Skin of body (tissue), 2 donors: ENCODE data around the gene HSH2D. TPM values are rescaled to one million over a fixed set of nuclear protein-coding genes. Genes with fewer than 3 reads are reported as not detected.
"Not testable (repeated sequence)": the region's sequence is repeated elsewhere in the genome, so short reads cannot be mapped to it uniquely, and the experiment has no call there.

ENCODE experiments used
- DNase-seq: peaks from one replicate; lab custom pipeline; 2025; lab: John Stamatoyannopoulos, UW
- total RNA-seq: library from RNA; depleted of rRNA; stranded (reverse); fragments of >200 nt; gene quantifications from one replicate; pipeline ENCODE4 v1.2.3, GENCODE V29; 2014

HSH2D gene, protein sequence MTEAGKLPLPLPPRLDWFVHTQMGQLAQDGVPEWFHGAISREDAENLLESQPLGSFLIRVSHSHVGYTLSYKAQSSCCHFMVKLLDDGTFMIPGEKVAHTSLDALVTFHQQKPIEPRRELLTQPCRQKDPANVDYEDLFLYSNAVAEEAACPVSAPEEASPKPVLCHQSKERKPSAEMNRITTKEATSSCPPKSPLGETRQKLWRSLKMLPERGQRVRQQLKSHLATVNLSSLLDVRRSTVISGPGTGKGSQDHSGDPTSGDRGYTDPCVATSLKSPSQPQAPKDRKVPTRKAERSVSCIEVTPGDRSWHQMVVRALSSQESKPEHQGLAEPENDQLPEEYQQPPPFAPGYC
- total RNA-seq: 0.79 TPM

DNA sequence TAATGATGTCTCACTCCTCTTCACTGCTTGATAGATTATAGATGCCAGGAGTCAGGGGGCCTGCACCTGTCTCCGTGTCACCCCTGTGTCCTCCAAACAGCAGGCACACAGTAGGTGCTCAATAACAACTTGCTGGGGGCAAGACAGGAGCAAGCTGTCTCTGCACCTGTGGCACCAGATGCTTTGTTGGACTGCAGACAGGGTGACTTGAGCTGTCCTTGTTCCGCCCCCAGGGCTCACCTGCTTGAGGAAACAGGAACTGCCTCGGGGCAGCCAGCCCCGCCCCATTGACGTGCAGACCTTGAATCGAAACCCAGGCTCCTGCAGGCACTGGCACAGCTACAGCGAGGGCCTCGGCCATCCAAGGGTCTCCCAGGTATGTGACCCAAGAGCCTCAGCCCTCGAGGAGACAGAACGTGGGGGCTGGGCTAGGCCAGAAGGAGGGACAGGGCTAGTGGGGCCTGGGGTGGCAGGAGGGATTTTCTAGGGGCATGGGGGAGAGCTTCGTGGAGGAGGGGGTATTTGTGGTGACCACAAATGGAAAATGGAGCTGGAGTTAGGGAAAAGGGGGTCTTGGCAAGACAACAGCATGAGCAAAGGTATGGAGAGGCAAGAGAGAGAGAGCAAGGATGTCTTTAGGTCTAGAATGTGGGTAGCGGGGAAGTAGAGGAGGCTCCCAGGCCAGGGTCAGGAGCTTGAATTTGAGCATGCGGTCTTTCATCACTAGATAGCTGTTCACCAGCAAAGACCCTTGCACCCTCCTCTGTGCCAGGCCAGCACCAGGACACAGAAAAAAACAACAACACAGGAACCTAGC, at the start of gene HSH2D:
HSH2D (plus strand) TSS at position 287 of the 817 bp plus-strand sequence. CDS start 5,066 bp downstream, outside the sequence.
- DNase-seq: no peak

DNA sequence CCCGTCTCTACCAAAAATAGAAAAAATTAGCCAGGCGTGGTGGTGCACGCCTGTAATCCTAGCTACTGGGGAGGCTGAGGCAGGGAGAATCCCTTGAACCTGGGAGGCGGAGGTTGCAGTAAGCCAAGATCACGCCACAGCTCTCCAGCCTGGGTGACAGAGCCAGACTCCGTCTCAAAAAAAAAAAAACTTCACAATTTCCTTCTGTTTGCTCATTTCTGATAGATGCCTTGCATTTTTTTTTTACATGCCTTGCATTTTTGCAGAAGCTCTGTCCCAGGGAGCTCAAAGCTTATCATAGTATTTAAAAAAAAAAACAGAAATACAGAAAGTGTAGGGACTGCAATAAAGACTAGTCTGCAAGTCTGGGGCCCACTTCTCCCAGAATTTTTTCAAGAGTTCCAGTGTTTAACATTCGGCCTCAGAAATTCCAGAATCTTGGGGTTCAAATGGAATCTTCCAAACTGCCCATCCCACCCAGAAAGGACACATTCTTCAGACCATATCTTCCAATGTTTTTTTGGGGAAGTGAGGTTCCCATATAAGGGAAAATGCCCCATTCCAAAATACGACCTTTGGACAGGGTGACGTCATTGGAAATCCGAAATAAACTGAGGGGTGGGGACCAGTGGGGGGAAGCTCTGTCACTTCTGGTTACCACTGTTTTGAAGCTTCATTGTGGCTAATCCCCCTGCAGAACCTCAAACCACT, 49.0 kb upstream of the HSH2D start:
- DNase-seq: no peak

DNA sequence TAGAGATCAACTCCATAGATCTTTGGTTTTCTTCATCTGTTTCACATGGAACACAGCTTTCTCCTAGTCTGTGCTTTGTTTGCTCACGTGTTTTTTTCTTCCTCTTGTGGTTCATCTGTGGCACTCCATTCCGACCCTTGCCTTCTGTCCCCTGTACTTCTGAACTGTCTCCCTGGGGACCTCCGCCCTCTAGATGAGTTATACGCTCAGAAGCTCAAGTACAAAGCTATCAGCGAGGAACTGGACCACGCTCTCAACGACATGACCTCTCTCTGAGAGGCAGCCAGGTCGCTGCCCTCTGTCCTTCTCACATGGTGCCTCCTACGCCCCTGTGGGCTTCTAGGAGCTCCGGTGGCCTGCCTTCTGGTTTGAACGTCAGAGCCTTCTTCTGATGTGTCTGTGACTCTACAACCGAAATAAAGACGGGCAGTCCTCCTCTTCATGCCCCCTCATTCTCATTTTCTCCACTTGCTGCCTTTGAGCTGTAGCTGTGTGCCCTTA, 48.4 kb upstream of the HSH2D start:
- DNase-seq: no peak

DNA sequence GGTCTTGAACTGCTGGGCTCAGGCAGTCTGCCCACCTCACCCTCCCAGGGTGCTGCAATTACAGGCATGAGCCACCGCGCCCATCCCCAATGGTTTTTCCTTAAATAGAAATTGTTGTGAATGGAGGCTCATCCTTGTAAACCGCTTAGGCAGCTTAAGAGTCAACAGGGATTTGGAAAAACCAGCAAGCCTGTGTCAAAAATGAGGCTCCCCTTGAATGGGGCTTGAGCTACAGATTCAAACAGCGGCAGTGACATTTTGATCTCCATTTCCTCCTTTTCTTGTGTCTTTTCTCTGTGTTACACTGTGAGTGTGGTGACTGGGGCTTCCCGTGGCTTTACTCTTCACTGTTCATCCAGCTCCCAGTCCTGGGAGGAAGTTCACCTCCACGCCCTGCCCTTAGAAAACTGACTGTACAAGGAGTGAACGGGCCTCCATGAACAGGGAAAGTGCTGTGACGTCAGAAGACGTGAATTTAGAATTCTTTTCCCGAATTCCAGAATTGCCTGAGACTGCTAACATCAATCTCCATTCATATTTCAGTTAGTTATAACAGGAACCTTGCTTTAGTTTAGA, 47.1 kb upstream of the HSH2D start:
- no peak for DNase-seq

DNA sequence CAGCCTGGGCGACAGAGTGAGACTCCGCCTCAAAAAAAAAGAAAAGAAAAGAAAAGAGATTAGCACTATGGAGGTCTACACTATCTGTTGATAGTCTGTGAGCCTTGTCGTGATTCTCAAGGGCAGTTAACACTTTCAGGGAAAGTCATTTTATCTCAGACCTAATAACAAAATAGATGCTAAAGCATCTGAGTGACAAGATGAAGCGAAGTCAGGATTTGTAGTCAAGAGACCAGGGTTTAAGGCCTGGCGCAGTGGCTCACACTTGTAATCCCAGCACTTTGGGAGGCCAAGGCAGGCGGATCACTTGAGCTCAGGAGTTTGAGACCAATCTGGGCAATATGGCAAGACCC, 45.1 kb upstream of the HSH2D start:
- no peak for DNase-seq

DNA sequence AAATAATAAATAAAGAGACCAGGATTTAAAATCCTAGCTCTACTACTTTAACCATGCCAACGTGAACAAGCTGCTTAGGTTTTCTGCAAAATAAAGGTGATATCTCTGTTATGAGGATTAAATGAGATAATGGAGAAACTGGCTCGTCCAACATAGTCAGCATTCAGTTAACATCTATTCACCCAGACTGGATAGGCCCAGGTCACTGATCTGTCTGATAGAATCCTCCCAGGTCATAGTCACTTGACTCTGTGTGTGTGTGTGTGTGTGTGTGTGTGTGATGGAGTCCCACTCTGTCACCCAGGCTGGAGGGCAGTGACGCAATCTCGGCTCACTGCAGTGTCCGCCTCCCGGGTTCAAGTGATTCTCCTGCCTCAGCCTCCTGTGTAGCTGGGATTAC, 44.7 kb upstream of the HSH2D start:
- no peak for DNase-seq

DNA sequence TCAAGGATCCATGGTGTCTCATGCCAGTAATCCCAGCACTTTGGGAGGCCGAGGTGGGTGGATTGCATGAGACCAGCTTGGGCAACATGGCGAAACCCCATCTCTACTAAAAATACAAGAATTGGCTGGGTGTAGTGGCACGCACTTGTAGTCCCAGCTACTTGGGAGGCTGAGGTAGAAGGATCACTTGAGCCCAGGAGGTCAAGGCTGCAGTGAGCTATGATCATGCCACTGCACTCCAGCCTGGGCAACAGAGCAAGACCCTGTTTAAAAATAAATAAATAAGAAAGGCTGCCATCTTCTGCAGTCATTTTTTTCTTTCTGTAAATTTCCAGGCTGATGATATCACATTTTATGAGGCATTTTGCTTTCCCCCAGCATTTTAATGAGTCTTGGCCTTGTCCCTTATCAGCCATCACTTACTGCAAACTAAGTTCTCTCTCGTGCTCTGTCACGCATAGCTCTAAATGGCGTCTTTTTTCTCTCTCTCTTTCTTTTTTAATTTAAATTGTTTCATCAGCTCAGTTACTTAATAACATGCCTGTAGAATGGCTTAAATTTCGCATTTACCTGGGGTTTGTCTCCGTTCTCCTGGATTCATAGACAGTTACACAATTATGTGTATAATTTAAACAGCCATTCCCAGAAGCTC, 44.0 kb upstream of the HSH2D start:
- DNase-seq: not testable (repeated sequence)

DNA sequence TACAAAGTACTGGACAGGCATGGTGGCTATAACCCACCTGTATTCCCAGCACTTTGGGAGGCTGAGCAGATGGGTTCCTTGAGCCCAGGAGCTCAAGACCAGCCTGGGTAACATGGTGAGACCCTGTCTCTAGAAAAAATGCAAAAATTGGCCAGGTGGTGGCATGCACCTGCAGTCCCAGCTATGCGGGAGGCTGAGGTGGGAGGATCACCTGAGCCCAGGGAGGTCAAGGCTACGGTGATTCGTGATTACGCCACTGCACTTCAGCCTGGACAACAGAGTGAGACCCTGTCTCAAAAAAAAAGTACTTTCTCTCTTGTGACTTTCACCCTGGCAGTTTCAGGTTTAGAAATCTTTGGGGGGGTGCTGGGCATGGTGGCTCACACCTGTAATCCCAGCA, 43.0 kb upstream of the HSH2D start:
- no peak for DNase-seq

DNA sequence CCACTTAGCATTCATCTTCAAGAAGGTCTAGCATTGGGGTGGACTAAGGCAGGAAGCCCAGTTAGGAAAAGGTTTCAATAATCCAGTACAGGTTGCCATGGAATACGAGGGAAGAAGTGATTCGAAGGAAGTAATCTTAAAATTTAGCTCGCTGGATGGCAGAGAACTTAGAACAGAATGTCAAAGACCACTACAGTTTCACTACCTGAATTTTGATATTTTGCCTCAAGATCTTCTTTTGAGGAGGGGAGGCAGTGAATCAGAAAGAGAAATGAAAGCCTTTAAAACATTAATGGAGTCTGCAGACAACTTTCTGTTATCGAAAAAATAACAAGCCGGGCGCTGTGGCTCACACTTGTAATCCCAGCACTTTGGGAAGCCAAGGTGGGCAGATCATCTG, 38.8 kb upstream of the HSH2D start:
- no peak for DNase-seq

DNA sequence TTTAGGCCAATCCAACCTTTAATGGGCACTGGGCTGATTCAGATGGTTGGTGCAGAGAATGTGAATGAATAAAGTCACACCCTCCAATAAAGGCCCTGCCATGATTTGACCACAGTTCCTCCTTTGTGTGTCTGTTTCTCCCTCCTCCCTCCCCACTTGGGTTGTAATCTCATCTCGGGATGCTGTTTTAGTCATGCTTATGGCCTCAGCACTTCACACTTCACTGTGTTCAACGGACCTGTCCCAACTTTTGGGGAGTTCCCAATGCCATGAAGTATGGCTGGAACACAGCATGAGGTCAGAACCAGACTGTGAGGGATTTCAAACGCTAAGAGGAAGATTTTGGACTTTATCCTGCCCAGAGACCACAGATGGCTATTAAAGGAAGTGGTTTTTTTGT, 37.4 kb upstream of the HSH2D start:
- DNase-seq: no peak

DNA sequence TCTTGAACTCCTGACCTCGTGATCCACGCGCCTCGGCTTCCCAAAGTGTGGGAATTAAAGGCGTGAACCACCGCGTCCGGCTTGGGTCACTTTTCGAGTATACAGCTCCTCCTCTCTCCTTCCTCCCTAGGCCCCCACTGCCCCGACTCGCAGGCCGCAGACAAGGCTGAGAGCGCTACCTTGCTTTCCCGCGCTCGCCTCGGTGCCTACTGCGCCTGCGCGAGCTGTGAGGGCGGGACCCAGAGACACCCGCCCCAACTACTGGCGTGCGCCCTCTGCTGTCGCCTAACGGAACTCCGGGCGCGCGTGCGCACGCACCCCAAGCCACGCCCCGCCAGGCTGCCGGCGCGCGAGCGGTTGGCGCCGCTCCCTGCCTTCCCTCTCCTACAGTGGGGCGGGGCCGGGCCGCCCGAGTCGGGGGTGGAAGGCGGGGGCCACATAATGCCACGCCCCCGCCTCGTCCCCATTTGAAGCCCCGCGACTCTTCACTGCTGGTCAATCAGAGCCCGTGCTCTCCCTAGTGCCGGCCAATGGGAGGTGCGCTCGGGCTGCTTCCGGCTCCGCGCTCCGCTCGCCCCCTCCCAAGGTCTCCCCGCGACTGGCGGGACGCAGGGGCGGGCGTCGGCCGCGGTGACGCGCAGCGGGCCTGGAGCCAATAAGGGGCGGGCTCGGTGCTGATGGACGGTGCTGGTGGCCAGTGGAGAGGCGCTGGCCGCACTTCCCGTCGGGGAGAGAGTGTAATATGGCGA, 32.2 kb upstream of the HSH2D start, which contains the start of gene RAB8A:
RAB8A (plus strand) TSS at position 730 of the 749 bp plus-strand sequence; CDS start at position 743, 13 bp downstream.
- DNase-seq: peak; percentile 99

DNA sequence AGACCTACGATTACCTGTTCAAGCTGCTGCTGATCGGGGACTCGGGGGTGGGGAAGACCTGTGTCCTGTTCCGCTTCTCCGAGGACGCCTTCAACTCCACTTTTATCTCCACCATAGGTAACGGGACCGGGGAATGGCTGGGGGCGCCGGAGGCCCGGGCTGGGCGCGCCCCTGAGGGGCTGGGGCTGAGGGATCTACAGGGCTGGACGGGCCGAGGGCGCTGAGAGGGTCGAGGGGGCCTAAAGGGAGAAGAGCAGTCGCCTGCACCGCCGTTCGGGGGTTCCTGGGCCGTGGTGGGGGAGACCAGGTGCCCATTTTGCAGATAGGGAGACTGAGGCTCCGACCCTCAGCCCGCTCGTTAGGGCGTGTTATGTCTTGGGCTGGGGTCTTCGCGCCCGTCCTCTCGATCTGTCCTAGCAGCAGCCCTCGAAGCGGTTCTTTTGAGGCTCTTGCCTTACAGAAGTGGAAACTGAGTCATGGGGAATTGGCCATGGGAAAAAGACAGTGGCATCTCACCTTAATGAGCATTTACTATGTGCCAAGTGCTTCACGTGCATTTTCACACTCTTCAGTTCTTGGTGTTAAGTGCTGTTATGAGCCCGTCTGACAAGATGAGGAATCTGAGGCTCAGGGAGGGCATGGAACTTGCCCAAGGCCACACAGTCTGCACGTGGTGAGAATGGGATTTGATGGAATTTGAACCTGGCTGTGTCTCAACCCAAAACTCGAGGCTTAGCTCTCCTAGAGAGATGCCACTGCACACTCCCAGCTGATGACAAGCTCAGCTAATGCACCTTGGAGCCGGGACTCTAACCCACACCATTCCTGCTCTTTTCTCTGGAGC, 31.4 kb upstream of the HSH2D start:
- peak; percentile 45 for DNase-seq

DNA sequence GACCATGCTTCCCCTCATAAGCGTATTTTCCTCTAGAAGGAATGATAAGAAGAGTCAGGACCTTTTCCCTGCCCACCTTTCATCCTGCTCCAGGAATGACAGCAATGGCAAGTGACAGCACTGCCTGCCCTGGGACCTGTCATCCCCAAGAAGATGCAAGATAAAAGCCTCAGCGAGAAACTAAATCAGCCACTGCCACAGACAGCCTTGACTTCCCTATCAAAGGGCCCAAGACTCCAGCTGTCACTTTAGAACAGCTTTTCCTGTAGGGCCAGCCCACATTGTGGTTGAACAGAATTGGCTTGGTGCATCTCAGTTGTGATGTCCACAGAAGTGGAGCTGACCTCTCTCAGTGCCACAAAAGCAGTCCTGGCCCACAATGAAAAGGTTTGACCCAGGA, 30.7 kb upstream of the HSH2D start:
- DNase-seq: no peak

DNA sequence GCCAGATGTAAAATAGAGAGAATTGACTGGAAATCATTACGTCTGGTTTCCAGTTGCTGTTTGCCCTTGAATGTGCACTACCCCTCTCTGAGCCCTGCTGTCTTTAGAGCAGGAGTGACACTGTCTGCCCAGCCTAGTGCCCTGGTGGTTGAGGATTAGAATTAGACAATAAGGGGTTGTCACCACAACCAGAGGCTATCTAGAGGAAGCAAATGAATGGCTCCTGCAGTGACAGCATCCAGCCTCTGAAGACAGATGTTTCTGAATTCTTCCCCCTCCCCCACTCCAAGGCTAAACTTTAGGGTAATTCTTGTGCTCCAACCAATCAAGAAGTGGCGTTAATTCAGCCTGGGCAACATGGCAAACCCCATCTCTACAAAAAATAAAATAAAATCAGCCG, 29.8 kb upstream of the HSH2D start:
- DNase-seq: no peak

DNA sequence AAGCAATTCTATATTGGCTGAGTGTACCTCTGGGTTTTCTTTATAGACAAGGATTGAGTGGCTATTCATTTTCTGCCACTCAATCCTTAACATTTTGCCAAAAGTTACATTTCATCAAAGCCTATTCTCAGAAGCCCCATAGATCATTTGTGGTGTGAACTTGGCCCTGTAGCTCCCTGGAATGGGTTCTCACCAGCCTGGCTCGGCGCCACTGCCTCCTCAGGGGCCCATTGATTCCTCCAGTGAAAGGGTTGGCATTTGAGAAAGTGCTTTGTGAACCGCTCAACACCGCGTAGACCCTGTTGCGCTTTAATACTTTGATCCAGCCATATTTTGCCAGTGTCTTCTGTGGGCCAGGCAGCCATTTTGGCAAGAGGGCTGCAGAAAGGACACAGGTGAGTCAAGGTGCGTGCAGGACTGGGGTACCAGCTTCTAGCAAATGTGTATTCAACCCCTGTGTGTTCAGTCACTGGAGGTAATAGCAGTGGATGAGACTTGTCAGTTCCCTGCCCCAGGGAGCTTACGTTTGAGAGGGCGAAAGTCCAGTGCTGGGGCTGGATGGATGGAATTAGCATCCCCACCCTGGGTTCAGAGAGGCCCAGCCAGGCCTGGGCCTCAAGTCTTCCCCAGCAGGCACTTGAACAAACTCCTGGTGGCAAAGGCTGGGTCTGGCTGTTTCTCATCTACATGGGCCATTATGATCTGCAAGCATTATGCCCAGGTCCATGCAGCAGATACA, 28.0 kb upstream of the HSH2D start:
- no peak for DNase-seq

DNA sequence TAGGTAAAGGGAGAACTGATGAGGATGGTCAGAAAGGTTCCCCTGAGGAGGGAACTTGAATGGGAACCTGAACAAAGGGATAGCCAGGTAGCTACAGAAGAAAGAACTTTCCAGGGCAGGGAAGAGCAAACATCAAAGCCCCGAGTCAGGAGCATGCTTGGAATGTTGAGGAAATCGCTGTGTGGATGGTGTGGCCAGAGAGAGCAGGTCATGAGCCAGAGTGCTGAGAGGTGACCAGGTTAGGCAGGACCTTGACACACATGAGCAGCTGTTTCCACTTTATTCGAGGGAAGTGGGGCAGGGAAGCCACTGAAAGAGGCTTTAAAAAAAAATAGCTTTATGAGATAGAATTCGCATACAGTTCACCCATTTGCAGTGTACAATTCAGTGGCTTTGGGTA, 27.4 kb upstream of the HSH2D start:
- no peak for DNase-seq

DNA sequence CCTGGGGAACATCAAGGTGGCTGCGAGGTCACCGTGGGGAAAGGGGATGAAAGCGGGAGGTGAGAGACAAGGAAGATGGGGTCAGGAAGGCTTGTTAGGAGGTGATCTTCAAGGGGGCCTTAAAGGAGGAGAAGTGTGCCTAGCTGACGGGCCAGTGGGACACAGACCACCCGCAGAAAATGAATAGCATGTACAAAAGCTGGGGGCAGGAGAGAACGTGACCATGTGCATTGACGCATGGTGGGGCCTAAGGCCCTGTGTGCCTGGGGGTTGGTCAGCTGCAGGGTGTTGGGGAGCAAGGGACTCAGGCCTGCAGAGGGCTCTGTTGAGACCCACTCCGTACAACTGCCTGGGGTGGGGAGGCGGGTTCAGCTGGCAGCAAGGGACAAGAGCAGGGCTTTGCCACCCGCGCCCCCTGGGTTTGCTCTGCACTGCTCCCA, 25.9 kb upstream of the HSH2D start:
- DNase-seq: no peak

DNA sequence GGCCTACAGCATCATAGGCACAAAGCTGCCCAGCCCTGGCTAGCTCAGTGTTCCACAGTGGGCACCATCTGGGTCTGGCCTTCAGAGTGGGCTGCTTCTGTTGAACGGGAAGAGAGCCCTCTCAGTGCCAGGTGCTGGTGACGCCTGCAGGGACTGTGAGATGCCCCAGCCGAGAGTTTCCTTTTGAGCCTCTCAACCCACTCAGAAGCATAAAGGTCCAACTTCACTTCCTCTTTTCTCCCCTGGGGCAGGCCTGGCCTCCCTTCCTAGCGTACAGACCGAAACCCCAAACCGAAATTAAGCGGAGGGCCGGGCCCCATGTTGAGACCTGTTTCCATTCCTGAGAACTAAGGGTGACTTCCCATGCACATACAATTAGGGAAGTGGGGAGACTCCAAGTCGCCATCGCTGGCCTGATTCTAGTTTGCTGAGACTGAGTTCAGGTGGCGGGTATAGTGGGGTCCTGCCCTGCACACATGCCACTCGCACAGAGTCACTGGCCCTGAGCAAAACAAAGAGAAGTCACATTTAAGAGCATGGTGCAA, 24.9 kb upstream of the HSH2D start:
- DNase-seq: no peak
